Suppressor macrophage treated with lipopolysaccharide for 4 hours (primary cell): Measurements from ENCODE around the gene TMEM79.
"Not testable (repeated sequence)": the region's sequence is repeated elsewhere in the genome, so short reads cannot be mapped to it uniquely, and the experiment has no call there.

Source experiments
- DNase-seq: peaks from one replicate; pipeline ENCODE4 v3.0.0-alpha.2; 2020

TMEM79 gene

GRCh38 chr1:156310962-156311361 is 26.8 kb downstream of the TMEM79 start:
- DNase-seq: peak; percentile 4

GRCh38 chr1:156316909-156317308 is 32.8 kb downstream of the TMEM79 start:
- no peak for DNase-seq

GRCh38 chr1:156319664-156320063 is 35.5 kb downstream of the TMEM79 start:
- DNase-seq: peak; percentile 53

- DNase-seq: no peak
These were observed 36.4 kb downstream of the TMEM79 start for GRCh38 chr1:156320560-156320959.

GRCh38 chr1:156323179-156323578 is 39.1 kb downstream of the TMEM79 start:
- DNase-seq: not testable (repeated sequence)

- peak; percentile 6 for DNase-seq
These were observed 52.1 kb downstream of the TMEM79 start for GRCh38 chr1:156336242-156336641.

- no peak for DNase-seq
These were observed 53.1 kb downstream of the TMEM79 start for GRCh38 chr1:156337052-156337887.

- no peak for DNase-seq
These were observed 53.7 kb downstream of the TMEM79 start for GRCh38 chr1:156337888-156338179.

GRCh38 chr1:156338180-156338976 is 54.3 kb downstream of the TMEM79 start, which contains the start of the genes CCT3 and TSACC:
TSS of gene CCT3 (minus strand) at chr1:156338292. CDS start at chr1:156338184, 108 bp downstream.
TSS of gene TSACC (plus strand) at chr1:156338526. CDS start at chr1:156339758, 1,232 bp downstream.
- peak; percentile 100 for DNase-seq
